Measurements from ENCODE around the gene SLC41A2. TPM values are rescaled to one million over a fixed set of nuclear protein-coding genes. Genes with fewer than 3 reads are reported as not detected.

Gene SLC41A2
- total RNA-seq, 1 donor from 2014 or later: 35.6 TPM

- H3K27me3 Mint-ChIP-seq (ENCODE audit: low read depth, unreplicated experiment): peaks cover 4% of the 10 kb centered on the region
- Histone ChIP-seq H3K79me2 (ENCODE audit: insufficient read depth, low read length) (no peaks in the 10 kb centered on the region), H3K4me1 (ENCODE audit: insufficient read depth, low read length) (peaks cover 8% of the 10 kb centered on the region), H3K9ac (ENCODE audit: low read length) (no peak overlapping the region), H3K36me3 (ENCODE audit: insufficient read depth, low read length) (no peaks in the 10 kb centered on the region), H3K9me3 (ENCODE audit: insufficient read depth, low read depth, low read length) (no peaks in the 10 kb centered on the region), H2AFZ (ENCODE audit: low read depth, low read length) (no peak overlapping the region), H3K27me3 (ENCODE audit: insufficient read depth, low read length) (peaks cover 21% of the 10 kb centered on the region), H3K27ac (ENCODE audit: low read depth, low read length) (no peak overlapping the region), H3K4me3 (ENCODE audit: insufficient read depth, low read depth, low read length) (no peak overlapping the region), H4K20me1 (ENCODE audit: insufficient read depth, low read length) (no peaks in the 10 kb centered on the region), H3K4me2 (ENCODE audit: low read length) (no peak overlapping the region)
- peaks cover 9% of the 10 kb centered on the region for H3K4me1 Mint-ChIP-seq (ENCODE audit: low read depth, unreplicated experiment)
- no peak overlapping the region for H3K27ac Mint-ChIP-seq (ENCODE audit: unreplicated experiment)
- H3K4me3 Mint-ChIP-seq (ENCODE audit: unreplicated experiment): no peak overlapping the region
- no peak for TF ChIP-seq CTCF (IDR thresholded peaks at IDR 0.05; ENCODE audit: insufficient read depth, low read depth, low read length)
- TF ChIP-seq EZH2 (IDR thresholded peaks at IDR 0.05; ENCODE audit: insufficient read depth, low read length): no peak
- H3K9me3 Mint-ChIP-seq (ENCODE audit: unreplicated experiment): no peaks in the 10 kb centered on the region
- no peak for DNase-seq (ENCODE audit: low read depth)
- H3K36me3 Mint-ChIP-seq (ENCODE audit: low read depth, unreplicated experiment): no peaks in the 10 kb centered on the region
- FAIRE-seq: no peak
Observed at GRCh38 chr12:104964167-104964855, 6.2 kb upstream of the SLC41A2 start.

GRCh38 chr12:104963757-104964156, 5.7 kb upstream of the SLC41A2 start:
- FAIRE-seq (no peak), DNase-seq (ENCODE audit: low read depth) (no peak)
- no peaks in the 10 kb centered on the region for H3K9me3 Mint-ChIP-seq (ENCODE audit: unreplicated experiment)
- peaks cover 4% of the 10 kb centered on the region for H3K27me3 Mint-ChIP-seq (ENCODE audit: low read depth, unreplicated experiment)
- Histone ChIP-seq H3K79me2 (ENCODE audit: insufficient read depth, low read length) (no peaks in the 10 kb centered on the region), H2AFZ (ENCODE audit: low read depth, low read length) (no peak overlapping the region), H3K27ac (ENCODE audit: low read depth, low read length) (no peak overlapping the region), H3K9me3 (ENCODE audit: insufficient read depth, low read depth, low read length) (no peaks in the 10 kb centered on the region), H3K4me3 (ENCODE audit: insufficient read depth, low read depth, low read length) (no peak overlapping the region), H4K20me1 (ENCODE audit: insufficient read depth, low read length) (no peaks in the 10 kb centered on the region), H3K4me1 (ENCODE audit: insufficient read depth, low read length) (peaks cover 14% of the 10 kb centered on the region), H3K9ac (ENCODE audit: low read length) (no peak overlapping the region), H3K27me3 (ENCODE audit: insufficient read depth, low read length) (peaks cover 21% of the 10 kb centered on the region), H3K36me3 (ENCODE audit: insufficient read depth, low read length) (no peaks in the 10 kb centered on the region), H3K4me2 (ENCODE audit: low read length) (no peak overlapping the region)
- no peaks in the 10 kb centered on the region for H3K36me3 Mint-ChIP-seq (ENCODE audit: low read depth, unreplicated experiment)
- peaks cover 15% of the 10 kb centered on the region for H3K4me1 Mint-ChIP-seq (ENCODE audit: low read depth, unreplicated experiment)
- TF ChIP-seq CTCF (IDR thresholded peaks at IDR 0.05; ENCODE audit: insufficient read depth, low read depth, low read length): no peak
- no peak overlapping the region for H3K4me3 Mint-ChIP-seq (ENCODE audit: unreplicated experiment)
- H3K27ac Mint-ChIP-seq (ENCODE audit: unreplicated experiment): no peak overlapping the region

- Mint-ChIP-seq H3K36me3 (ENCODE audit: low read depth, unreplicated experiment) (no peaks in the 10 kb centered on the region), H3K9me3 (ENCODE audit: unreplicated experiment) (no peaks in the 10 kb centered on the region), H3K4me3 (ENCODE audit: unreplicated experiment) (no peak overlapping the region), H3K27ac (ENCODE audit: unreplicated experiment) (no peak overlapping the region), H3K4me1 (ENCODE audit: low read depth, unreplicated experiment) (peaks cover 15% of the 10 kb centered on the region), H3K27me3 (ENCODE audit: low read depth, unreplicated experiment) (peaks cover 4% of the 10 kb centered on the region)
- no peak for DNase-seq (ENCODE audit: low read depth)
- Histone ChIP-seq H4K20me1 (ENCODE audit: insufficient read depth, low read length) (no peaks in the 10 kb centered on the region), H3K9ac (ENCODE audit: low read length) (no peak overlapping the region), H3K27me3 (ENCODE audit: insufficient read depth, low read length) (peaks cover 20% of the 10 kb centered on the region), H3K4me3 (ENCODE audit: insufficient read depth, low read depth, low read length) (no peak overlapping the region), H3K36me3 (ENCODE audit: insufficient read depth, low read length) (no peaks in the 10 kb centered on the region), H3K4me2 (ENCODE audit: low read length) (no peak overlapping the region), H3K4me1 (ENCODE audit: insufficient read depth, low read length) (peaks cover 17% of the 10 kb centered on the region), H3K79me2 (ENCODE audit: insufficient read depth, low read length) (no peaks in the 10 kb centered on the region), H2AFZ (ENCODE audit: low read depth, low read length) (no peak overlapping the region), H3K27ac (ENCODE audit: low read depth, low read length) (no peak overlapping the region), H3K9me3 (ENCODE audit: insufficient read depth, low read depth, low read length) (no peaks in the 10 kb centered on the region)
- no peak for FAIRE-seq
- TF ChIP-seq EZH2 (IDR thresholded peaks at IDR 0.05; ENCODE audit: insufficient read depth, low read length): no peak
- no peak for TF ChIP-seq CTCF (IDR thresholded peaks at IDR 0.05; ENCODE audit: insufficient read depth, low read depth, low read length)
Observed at GRCh38 chr12:104960464-104960863, 2.4 kb upstream of the SLC41A2 start.
